Adrenal gland (tissue), 5 donors: ENCODE results near the gene TMEM145.

Source experiments
- POLR2A ChIP-seq, 2 donors: fragments of 450-650 bp; IDR thresholded peaks; one replicate each; pipeline ENCODE4 v1.6.1; 2017; ENCODE audit warnings: antibody characterized with exemption in 2 of 2, mild to moderate bottlenecking in 2 of 2, moderate library complexity in 1 of 2
- TF ChIP-seq, protein P1 (sequence below), 6 experiments: fragments of 450-650 bp in 4 of 6; fragments of 200-600 bp in 2 of 6; sonication (generic) in 1 of 6; IDR thresholded peaks; 1 replicate in 5 of 6; 2 replicates in 1 of 6; pipeline versions ENCODE4 v1.5.1 to v1.8.0; 2016 to 2021; ENCODE audit warnings: antibody characterized with exemption in 6 of 6, mild to moderate bottlenecking in 2 of 6, moderate library complexity in 1 of 6
- donor health status: DM: no; HTN: no; CAD: no.

DNA sequence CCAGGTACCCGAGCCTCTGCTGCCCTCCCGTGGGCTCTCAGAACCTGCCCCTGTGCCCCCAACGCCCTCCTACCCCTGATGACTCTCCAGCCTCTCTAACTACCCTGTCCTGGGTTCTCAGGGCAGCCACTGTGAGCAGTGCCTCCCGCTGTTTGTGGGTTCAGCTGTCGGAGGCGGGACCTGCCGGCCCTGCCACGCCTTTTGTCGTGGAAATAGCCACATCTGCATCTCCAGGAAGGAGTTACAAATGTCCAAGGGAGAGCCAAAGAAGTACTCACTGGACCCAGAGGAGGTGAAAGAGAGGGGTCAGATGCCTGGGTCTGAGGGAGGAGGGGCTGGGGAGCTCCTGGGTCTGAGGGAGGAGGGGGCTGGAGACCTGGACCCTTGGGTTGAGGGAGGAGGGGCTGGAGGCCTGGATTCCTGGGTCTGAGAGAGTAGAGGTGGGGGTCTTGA, 57.0 kb downstream of the TMEM145 start:
- TF ChIP-seq, protein P1, sequence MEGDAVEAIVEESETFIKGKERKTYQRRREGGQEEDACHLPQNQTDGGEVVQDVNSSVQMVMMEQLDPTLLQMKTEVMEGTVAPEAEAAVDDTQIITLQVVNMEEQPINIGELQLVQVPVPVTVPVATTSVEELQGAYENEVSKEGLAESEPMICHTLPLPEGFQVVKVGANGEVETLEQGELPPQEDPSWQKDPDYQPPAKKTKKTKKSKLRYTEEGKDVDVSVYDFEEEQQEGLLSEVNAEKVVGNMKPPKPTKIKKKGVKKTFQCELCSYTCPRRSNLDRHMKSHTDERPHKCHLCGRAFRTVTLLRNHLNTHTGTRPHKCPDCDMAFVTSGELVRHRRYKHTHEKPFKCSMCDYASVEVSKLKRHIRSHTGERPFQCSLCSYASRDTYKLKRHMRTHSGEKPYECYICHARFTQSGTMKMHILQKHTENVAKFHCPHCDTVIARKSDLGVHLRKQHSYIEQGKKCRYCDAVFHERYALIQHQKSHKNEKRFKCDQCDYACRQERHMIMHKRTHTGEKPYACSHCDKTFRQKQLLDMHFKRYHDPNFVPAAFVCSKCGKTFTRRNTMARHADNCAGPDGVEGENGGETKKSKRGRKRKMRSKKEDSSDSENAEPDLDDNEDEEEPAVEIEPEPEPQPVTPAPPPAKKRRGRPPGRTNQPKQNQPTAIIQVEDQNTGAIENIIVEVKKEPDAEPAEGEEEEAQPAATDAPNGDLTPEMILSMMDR (IDR thresholded peaks at IDR 0.05), result no peak
- no peak for TF ChIP-seq POLR2A (IDR thresholded peaks at IDR 0.05)
